NCI-H345 (cell line): Measurements from ENCODE around the gene CERS1.

Experiments
- DNase-seq: peaks from one replicate; lab custom pipeline; 2025; lab: John Stamatoyannopoulos, UW

CERS1 gene

DNA sequence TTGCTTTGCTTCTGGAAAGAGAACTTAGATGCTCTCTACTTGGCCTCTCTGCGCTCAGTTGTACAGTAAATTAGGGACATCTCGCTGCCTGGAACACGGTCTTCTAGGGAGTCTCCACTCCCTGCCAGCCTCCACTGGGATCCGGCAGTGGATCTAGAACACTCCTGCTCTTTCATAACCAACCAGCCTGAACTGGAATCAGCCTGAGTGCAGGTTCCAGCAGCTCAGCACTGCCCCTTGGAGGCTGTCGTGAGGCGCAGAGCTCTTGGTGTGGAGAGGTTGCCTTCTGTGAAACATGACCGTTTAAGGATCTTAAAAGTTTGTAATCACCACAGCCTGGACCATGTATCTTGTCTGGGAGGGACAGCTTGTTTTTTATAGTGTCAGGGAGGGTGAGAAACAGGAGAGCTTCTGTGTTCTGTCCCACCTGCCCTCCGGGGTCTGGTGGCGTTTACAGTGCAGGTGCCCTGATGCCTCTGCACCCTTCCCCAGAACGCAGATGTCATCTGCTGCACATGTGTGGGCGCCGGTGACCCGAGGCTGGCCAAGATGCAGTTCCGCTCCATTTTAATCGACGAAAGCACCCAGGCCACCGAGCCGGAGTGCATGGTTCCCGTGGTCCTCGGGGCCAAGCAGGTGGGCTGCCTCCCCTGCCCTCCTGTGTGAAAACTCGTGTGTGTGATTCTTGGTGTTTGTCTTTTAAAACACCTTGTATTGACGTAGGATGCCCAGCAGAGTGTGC, 39.4 kb downstream of the CERS1 start:
- DNase-seq, result no peak

DNA sequence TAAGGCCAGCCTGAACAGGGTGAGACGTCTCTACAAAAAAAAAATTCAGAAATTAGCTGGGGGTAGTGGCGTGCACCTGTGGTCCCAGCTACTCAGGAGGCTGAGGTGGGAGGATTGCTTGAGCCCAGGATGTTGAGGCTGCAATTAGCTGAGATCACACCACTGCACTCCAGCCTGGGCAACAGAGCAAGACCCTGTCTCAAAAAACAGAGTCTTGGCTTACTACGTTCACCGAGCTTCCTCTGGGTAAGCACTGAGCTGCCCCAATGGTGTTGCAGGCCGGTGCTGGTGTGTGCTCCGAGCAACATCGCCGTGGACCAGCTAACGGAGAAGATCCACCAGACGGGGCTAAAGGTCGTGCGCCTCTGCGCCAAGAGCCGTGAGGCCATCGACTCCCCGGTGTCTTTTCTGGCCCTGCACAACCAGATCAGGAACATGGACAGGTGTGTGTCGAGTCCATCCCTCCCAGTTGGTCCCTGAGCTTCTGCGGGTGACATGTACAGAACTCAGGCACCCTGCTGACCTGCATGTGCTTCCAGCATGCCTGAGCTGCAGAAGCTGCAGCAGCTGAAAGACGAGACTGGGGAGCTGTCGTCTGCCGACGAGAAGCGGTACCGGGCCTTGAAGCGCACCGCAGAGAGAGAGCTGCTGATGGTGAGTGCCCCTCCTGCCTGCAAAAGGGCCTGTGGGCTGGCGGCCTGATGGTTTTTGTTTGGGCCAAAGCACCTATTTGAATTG, 40.1 kb downstream of the CERS1 start:
- DNase-seq, result no peak

DNA sequence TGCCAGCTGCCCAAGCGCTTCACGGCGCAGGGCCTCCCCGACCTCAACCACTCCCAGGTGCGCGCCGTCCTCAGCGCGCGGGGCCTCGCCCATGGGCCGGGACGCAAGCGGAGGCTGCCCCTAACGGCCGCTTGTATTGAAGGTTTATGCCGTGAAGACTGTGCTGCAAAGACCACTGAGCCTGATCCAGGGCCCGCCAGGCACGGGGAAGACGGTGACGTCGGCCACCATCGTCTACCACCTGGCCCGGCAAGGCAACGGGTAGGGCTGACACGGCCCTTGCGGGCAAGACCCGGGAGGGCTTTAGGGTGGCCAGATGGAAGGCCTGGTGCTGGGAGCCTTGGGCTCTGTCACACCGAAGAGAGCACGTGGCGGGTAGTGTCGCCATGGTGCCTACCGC, 41.0 kb downstream of the CERS1 start:
- no peak for DNase-seq

DNA sequence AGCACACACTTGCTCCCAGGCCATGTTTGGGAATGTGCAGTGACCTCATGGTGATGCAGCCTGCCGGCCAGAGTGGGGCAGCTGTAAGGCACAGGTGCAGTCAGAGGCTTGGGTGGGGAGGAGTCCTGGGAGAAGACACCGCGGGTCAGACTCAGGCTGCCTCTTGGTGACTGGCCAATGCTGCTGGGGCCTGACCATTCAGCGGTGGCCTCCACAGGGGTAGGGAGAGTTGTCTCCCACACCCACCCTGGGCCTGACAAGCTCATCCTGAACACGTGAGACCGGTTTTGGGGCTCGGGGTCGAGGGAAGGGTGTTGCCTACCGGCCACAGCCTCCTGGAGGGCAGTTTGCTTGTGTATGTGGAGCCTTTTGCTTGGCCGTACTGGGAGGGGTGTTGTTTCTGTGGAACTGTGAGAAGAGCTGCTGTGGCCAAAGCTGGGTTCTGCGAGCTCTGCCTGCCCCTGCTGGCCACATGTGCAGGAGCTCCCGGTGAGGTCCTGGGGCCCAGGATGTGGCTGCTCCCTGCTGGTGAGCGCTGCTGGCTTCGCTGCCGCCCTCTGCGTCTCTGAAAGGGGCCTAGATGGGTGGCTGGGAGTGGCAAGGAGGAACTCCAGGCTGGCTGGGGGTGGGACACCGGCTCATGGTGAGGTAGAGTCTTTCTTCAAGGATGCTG, 42.1 kb downstream of the CERS1 start:
- DNase-seq, result no peak

DNA sequence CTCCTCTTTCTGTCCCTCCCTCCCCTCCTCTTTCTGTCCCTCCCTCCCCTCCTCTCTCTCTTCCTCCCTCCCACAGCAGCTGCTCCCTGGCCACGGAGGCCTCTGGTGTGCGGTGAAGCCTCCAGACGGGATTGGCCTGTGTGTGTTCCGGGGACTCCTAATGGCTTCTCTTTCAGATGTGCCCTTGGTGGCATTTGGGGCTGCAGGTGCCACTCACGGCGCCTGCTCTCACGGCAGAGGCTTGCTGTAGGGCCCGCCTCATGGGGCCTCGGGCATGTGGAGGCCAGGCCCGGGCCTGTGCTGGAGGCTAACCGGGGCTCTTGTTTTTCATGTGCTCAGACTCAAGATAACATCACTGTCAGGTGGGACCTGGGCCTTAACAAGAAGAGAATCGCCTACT, 43.3 kb downstream of the CERS1 start:
- DNase-seq, result no peak

DNA sequence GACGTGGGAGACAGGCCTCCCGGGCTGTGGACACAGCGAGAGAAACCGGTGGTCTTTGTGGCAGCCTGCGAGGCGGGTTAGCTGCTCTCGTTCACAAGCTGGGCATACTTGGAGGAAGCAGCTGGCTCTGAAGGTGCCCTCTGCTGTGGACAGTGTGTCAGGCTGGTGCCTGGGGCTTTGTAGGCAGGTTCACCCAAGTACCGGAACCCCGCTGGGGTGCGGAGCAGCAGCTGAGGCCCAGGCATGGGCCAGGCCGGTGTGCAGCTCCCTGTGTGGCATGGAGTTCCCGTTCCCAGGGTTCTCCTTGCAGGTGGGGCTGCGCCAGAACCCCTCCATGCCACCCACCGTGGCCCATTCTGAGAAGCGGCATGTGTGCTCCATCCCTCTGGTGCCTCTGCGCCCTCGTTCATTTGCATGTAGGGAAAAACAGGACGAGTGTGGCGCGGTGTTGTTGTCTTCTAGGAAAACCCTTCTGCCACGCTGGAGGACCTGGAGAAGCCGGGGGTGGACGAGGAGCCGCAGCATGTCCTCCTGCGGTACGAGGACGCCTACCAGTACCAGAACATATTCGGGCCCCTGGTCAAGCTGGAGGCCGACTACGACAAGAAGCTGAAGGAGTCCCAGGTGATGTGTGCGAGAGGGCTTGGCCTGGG, 44.2 kb downstream of the CERS1 start:
- no peak for DNase-seq

DNA sequence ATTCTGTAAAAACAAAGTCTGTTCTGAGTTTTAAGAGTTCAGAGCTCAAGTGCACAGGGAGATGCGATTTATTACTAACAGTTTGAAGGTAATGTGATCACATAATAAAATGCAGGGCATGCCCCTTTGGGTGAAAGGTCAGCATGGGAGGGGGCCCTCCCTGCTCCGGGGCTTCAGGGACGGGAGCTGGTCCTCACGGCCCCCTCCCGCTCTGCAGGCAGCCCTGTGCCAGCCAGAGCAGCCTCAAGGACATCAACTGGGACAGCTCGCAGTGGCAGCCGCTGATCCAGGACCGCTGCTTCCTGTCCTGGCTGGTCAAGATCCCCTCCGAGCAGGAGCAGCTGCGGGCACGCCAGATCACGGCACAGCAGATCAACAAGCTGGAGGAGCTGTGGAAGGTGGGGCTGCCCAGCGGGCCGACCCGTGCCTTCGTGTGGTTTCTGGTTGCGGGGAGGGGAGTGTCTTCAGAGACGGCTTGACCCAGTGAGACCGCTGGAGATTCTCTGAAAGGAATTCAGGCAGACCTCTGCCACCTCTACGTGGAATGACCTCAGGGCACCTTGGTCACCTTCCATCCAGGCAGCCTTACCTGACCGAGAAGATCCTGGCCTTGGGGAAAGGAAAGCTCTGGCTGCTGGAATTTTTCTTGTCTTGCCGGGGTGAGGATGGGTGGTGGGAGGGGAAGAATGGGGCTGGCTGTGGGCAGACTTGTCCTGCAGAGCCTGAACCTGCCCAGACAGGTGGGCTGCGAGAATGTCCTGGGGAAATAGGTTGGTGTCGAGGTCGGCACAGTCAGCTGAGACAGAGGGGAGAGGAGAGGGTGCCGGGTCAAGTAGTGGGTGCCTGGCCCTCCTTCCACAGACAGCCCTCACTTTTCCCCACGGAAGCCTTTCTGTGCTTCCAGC, 45.2 kb downstream of the CERS1 start:
- no peak for DNase-seq

DNA sequence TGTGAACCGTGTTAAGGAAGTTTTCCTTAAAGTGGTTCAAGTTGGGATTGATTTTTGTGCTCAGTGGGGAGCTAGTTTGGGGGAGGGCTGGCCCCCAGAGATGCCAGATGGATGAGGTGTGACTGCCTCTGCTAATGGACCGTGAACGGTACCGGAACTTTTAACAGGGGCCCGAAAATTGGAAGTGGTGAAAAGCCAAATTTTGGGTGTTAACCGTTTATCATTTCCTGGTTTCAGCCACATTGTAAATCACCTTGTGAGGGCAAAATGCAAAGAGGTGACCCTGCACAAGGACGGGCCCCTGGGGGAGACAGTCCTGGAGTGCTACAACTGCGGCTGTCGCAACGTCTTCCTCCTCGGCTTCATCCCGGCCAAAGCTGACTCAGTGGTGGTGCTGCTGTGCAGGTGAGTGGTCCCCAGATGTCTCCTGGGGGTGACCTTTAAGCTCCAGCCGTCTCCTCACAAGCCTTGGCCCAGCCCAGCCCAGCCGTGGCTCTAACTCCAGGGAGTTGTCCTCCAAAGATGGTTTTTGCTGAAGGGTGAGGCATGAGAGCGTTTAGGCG, 46.0 kb downstream of the CERS1 start:
- DNase-seq, result no peak

DNA sequence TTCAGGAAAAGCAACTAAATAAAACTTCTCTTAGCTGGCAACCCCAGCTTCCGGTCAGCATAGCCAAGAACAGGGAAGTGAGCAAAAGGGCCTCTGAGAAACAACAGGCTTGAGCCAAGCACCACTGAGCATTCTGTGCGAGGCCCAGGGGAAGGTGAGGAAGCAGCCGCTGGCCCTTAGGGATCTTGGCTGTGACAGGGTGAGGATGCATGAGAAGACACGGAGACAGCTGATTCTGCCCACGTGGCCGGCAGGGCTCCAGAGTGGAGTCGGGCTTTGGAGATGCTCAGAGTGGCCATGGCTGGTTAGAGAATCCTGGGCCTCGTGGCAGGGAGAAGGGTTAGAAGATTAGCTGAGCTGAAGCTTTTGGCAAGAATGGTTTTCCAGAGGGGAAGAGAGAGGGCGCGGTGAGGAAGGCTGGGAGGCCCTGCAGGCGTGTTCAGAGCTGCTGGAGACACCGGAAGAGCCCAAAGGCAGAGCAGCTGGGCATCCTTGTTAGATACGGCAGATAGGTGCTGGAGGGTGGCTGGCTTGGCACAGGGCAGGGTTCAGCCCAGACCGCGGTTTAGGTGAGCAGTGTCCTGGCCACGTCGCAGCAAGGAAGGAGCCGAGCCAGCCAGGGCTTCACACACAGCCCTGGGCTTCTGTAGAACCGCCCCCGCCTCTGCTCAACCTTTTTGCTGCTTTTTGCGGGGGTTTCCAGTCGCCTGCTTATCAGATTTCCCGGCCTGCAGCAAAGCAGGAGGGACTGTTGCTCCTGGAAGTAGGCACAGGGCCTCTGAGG, 46.9 kb downstream of the CERS1 start:
- DNase-seq, result no peak

DNA sequence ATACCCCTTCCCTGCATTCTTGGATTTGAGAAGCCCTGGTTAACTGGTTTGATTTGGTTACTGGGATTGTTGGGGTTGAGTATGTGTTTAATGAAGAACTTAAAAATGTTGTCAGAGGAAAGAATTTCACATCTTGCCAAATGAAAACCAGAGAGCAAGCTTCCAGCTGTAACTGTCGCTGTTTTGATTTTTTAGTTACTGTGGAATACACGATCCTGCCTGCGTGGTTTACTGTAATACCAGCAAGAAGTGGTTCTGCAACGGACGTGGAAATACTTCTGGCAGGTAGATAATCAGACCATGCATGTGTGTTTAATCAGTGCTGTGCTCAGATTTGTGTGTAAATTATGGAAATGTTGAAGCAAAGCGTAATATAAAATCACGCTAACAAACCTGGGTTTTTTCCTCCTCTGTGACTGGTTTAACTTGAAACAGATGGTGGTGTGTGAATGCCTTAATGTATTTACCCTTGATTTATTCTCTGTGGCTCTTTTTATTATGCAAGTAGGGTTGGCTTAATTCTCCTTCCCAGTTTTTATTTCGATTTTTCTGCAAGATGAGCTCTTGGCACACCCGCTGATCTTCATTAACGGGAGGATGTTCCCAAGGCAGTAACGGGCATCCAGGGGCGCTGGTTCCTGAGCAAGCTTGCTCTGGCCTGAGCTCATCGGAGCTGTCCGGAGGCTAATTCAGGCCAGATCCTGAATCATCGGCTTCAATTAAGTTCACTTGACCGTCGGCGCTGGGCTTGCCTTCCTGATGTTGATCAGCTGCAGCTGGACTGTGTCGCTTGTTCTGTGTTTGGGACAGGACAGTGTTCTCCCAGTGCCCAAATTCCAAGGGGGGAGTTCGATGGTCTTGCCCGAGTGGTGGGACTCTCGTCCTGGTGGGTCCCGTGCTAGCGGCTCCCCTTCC, 48.2 kb downstream of the CERS1 start:
- no peak for DNase-seq

DNA sequence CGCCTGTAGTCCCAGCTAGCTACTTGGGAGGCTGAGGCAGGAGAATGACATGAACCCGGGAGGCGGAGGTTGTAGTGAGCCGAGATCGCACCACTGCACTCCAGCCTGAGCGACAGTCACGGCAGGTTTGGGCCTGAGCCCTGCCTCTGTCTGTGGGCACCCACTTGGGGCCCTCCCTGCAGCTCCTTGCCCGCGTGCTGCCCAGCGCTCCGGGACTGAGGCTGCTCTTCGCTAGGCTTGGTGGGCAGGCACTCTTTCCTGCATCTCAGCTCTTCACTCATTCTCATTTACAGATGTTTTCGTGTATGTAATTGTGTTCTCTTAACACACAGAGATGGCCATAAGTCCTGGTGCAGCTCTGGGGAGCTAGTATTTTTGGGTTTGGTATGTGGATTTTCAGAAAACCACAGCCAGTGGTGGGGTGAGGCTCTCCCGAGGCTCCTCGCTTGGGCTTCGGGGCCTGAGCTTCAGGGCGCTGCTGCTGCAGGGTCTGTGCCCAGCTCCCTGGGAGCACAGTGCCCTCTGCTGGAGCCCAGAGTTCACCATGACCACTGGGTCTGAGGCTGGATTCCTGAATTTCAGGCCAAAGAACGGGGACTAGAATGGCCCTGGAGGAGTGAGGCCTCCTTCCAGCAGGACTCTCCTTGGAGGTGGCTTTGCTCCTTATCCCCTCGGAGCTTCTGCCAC, 49.0 kb downstream of the CERS1 start:
- peak; percentile 31 for DNase-seq

DNA sequence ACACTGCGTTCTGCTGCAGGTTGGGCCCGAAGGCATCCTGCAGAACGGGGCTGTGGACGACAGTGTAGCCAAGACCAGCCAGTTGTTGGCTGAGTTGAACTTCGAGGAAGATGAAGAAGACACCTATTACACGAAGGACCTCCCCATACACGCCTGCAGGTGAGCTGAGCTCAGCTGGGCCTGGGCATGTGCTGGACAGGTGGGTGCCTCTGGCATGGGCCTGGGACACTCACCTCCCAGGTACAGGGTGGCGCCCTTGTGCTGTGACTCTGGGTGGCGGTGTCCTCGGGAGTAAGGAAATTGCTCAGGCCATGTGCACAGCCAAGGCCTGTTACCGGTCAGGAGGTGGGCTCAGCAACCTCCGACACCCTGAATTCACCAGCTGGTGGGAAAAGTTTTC, 50.0 kb downstream of the CERS1 start:
- no peak for DNase-seq

DNA sequence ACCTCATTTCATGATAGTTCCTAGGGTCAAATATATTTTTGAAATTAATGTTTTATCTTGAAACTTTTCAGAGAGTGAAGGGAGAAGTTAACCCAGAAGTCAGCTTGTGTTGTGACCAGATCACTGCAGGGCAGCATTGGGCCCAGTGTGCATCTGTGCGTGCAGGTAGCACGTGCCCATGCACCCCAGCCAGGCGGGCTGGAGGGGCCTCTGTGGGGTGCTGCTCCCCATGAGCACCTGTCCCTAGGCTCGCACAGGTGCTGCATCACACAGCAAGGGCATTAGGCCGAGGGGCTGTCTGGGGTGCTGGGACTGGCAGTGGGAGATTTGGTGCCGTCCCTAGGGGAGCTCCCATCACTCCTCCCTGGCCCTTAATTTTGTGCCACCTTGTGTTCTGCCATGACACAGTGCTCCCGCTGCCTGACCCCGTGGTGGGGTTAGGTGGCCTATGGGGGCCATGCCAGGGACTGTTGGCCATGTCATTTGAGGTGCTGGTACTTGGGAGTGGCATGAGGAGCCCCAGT, 51.1 kb downstream of the CERS1 start:
- DNase-seq, result no peak

DNA sequence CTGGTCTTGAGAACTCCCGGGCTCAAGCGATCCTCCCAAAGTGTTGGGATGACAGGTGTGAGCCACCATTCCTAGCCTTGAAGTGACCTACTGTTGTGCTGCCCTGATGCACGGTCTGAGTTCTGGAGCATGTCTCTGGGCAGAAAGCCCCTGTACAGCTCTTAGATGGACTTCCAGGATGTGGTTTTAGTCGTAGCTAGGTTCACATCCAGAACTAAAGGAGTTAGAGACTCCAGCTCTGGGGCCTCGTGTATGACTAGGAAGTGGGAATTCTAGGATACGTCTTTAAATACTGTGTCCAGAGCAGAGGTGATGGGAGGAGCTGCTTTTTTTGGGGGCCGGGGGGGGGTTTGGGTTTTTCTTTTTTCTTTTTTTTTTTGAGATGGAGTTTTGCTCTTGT, 52.0 kb downstream of the CERS1 start:
- no peak for DNase-seq

DNA sequence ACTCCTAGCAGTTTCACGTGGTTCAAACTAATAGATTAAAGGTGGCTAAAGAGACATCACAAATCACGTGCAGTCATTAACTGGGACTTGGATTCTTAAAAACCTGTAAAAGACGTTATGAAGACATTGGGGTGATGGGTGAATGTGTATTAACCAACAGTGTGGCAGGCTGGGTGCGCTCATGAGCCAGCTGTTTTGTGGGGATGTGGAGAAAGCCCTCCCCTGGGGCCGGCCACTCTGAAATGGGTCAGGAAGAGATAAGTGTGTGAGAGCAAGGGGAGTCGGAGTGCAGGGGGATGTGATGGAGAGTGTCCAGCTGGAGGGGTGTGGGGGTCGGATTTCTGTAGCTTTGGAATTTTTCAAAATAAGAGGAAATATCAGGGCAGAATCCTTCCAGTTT, 53.8 kb downstream of the CERS1 start:
- no peak for DNase-seq

DNA sequence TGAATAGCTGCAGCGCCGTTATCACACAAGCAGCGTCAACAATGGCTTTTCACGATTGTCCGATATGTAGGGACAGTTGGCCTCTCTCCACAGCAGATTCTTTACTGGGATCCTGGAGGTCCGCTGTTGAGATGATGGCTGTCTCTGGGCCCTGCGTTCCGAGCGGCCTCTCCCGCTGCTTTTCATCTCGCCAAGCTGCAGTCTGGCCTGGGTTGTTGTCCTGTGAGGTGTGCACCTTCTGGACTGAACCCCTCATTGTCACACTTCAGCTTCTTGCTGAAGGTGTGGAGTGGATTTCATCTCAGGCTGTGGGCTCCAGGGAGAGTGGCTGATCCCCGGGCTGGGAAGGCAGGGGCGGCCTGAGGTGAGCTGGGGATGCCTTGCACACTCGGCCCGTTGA, 54.6 kb downstream of the CERS1 start:
- no peak for DNase-seq

DNA sequence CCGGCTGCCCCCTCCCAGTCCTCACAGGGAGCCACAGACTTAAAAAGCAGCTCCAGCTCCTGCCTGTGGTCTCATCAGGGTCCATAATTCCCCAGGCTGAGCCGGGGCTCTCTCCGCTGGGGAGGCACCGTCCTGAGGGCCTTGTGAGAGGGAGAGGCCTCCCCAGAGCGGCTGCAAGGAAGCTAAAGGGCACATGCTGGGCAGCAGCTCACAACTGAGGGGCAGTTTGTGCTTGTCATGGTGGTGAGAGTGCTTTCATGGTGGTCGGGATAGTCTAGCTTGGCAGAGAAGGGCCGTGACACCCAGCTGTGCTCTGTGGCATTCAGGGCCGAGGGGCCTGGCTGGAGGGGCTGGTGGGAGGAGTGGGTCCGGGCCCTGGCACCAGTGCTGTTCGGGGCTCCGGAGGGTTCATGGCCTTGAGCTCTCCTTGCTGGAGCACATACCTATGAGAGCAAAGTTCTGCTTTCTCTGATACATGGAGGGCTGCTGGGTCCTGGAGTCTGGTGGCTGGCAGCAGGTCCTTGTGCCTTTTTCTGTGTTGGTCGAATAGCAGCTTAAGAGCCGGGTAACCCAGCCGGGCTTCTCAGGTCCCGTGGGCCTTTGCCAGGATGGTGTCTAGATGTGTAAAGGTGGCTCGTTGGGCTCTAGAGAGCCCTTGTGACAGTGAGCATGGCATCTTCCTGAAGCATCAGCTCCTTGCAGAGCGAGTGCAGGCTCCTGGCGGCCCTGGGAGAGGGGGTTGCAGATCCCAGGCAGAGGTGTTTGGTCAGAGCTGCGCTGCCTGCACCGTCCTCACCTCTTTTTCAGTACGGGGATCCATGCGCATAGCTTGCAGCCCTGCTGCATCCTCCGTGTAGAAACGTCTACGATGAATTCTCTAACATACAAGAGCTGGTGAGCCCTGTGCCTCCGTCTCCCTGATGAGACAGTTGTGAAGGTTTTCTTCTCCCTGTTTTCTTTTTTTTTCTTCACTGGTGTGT, 55.4 kb downstream of the CERS1 start:
- DNase-seq, result no peak
